ENCODE measurements around the gene XAB2.

- TF ChIP-seq POLR2AphosphoS5 (IDR thresholded peaks at IDR 0.05; ENCODE audit: borderline replicate concordance, low read depth, low read length) = no peak
- no peak for TF ChIP-seq EZH2 (IDR thresholded peaks at IDR 0.05)
- TF ChIP-seq FOXP2 (optimal IDR thresholded peaks at IDR 0.05; ENCODE audit: control extremely low read depth, extremely low read length, insufficient read depth) = no peak
These were observed 27.9 kb upstream of the XAB2 start for GRCh38 chr19:7657131-7657751.
